H1 (cell line): Measurements from ENCODE around the gene TATDN2. TPM values are rescaled to one million over a fixed set of nuclear protein-coding genes. Genes with fewer than 3 reads are reported as not detected.

Experiments
- CTCF ChIA-PET: fragments of 300-600 bp; sonication (Branson Sonifier 250); formaldehyde crosslinking; loops from one replicate; lab custom pipeline; 2021; ENCODE audit not compliant: partially characterized antibody; lab: Charles Lee
- POLR2A ChIA-PET: fragments of 300-600 bp; sonication (Branson Sonifier 250); formaldehyde crosslinking; loops from one replicate; lab custom pipeline; 2021; ENCODE audit warnings: inconsistent platforms; ENCODE audit not compliant: partially characterized antibody; lab: Charles Lee
- DNase-seq, 2 experiments: peaks; one replicate each; pipeline versions ENCODE4 v3.0.0 to v3.0.0-alpha.2; 2010 to 2022; ENCODE audit warnings: low spot score in 2 of 2, low read depth in 1 of 2, mixed read lengths in 1 of 2
- FAIRE-seq: peaks from 2 replicates; lab custom pipeline; 2011; peaks lifted over from hg19 to GRCh38; lab: Jason Lieb, UNC
- H2AFZ ChIP-seq: 2 replicates; pipeline ENCODE4 v1.8.1; 2012; ENCODE audit warnings: low read length, inconsistent platforms
- H2AK5ac ChIP-seq: 2 replicates; pipeline ENCODE4 v1.6.1; 2013; ENCODE audit warnings: low read depth, low read length
- H2BK120ac ChIP-seq: replicated peaks from 2 replicates; pipeline ENCODE3; 2013; ENCODE audit warnings: low read depth, low read length, inconsistent platforms
- H2BK12ac ChIP-seq: 2 replicates; pipeline ENCODE4 v1.6.1; 2013; ENCODE audit warnings: low read depth, low read length
- H2BK15ac ChIP-seq: 2 replicates; pipeline ENCODE4 v1.6.1; 2013; ENCODE audit warnings: low read length
- H2BK20ac ChIP-seq: 2 replicates; pipeline ENCODE4 v1.6.1; 2013; ENCODE audit warnings: low read length
- H2BK5ac ChIP-seq: 2 replicates; pipeline ENCODE4 v1.6.1; 2013; ENCODE audit warnings: low read depth, low read length
- H3K14ac ChIP-seq: 2 replicates; pipeline ENCODE4 v1.6.1; 2013; ENCODE audit warnings: inconsistent platforms; ENCODE audit not compliant: insufficient read length
- H3K18ac ChIP-seq: 2 replicates; pipeline ENCODE4 v1.6.1; 2013; ENCODE audit warnings: low read length; ENCODE audit errors: extremely low read depth
- H3K23ac ChIP-seq: 2 replicates; pipeline ENCODE4 v1.6.1; 2013; ENCODE audit warnings: inconsistent platforms; ENCODE audit not compliant: insufficient read length
- H3K23me2 ChIP-seq: 2 replicates; pipeline ENCODE4 v1.6.1; 2013; ENCODE audit warnings: low read depth, low read length
- H3K27ac ChIP-seq: 2 replicates; pipeline ENCODE4 v1.6.1; 2011; ENCODE audit warnings: low read depth, low read length, inconsistent platforms
- H3K27me3 ChIP-seq, 4 experiments: replicated peaks in 1 of 4; 1 replicate in 1 of 4; 2 replicates in 3 of 4; pipeline versions ENCODE4 v1.6.1 to v1.8.1; 2011 to 2013; ENCODE audit warnings: low read length in 3 of 4, mild to moderate bottlenecking in 3 of 4, inconsistent platforms in 2 of 4, mixed read lengths in 2 of 4, moderate library complexity in 1 of 4; ENCODE audit not compliant: control insufficient read depth in 3 of 4, insufficient read depth in 3 of 4; ENCODE audit errors: extremely low read depth in 1 of 4
- H3K36me3 ChIP-seq, 4 experiments: 2 replicates each; pipeline versions ENCODE4 v1.6.1 to v1.8.1; 2011 to 2013; ENCODE audit warnings: mild to moderate bottlenecking in 4 of 4, low read length in 3 of 4, moderate library complexity in 2 of 4, control low read depth in 1 of 4, inconsistent platforms in 1 of 4; ENCODE audit not compliant: insufficient read depth in 4 of 4, control insufficient read depth in 2 of 4
- H3K4ac ChIP-seq: replicated peaks from 2 replicates; pipeline ENCODE3; 2013; ENCODE audit warnings: low read length, low read depth, mixed read lengths, inconsistent platforms; ENCODE audit not compliant: insufficient read length
- H3K4me1 ChIP-seq, 4 experiments: replicated peaks in 1 of 4; 1 replicate in 1 of 4; 2 replicates in 3 of 4; pipeline versions ENCODE4 v1.6.1 to v1.8.1; 2011 to 2013; ENCODE audit warnings: low read length in 3 of 4, inconsistent platforms in 2 of 4, mixed read lengths in 1 of 4; ENCODE audit not compliant: insufficient read depth in 4 of 4, control insufficient read depth in 3 of 4
- H3K4me2 ChIP-seq, 2 experiments: 2 replicates each; pipeline versions ENCODE4 v1.6.1 to v1.8.1; 2011 to 2013; ENCODE audit warnings: low read depth in 2 of 2, low read length in 2 of 2, control low read depth in 1 of 2, inconsistent platforms in 1 of 2, mild to moderate bottlenecking in 1 of 2; ENCODE audit not compliant: insufficient read depth in 1 of 2
- H3K4me3 ChIP-seq, 4 experiments: fragments of 200-600, 300-600 bp in 1 of 4; sonication (generic), shearing (Covaris generic), sonication (Bioruptor Twin) in 1 of 4; 2 replicates each; pipeline versions ENCODE4 v1.5.1 to v1.8.1; 2011 to 2016; ENCODE audit warnings: low read length in 4 of 4, low read depth in 3 of 4, control low read depth in 2 of 4, inconsistent platforms in 2 of 4, mild to moderate bottlenecking in 2 of 4, mixed read lengths in 1 of 4, moderate library complexity in 1 of 4; ENCODE audit not compliant: insufficient read depth in 2 of 4; ENCODE audit errors: extremely low read depth in 1 of 4
- H3K56ac ChIP-seq: replicated peaks from 2 replicates; pipeline ENCODE3; 2013; ENCODE audit warnings: low read depth, mild to moderate bottlenecking, mixed read lengths, low read length, inconsistent platforms; ENCODE audit not compliant: insufficient read length
- H3K79me1 ChIP-seq: 2 replicates; pipeline ENCODE4 v1.6.1; 2013; ENCODE audit warnings: low read depth, low read length, control low read depth
- H3K79me2 ChIP-seq, 2 experiments: 2 replicates each; pipeline versions ENCODE4 v1.6.1 to v1.8.1; 2012 to 2013; ENCODE audit warnings: low read length in 2 of 2, mild to moderate bottlenecking in 2 of 2, inconsistent platforms in 1 of 2; ENCODE audit not compliant: insufficient read depth in 2 of 2, control insufficient read depth in 1 of 2
- H3K9ac ChIP-seq, 4 experiments: replicated peaks in 1 of 4; 1 replicate in 1 of 4; 2 replicates in 3 of 4; pipeline versions ENCODE4 v1.6.1 to v1.8.1; 2011 to 2013; ENCODE audit warnings: low read depth in 3 of 4, low read length in 3 of 4, control low read depth in 2 of 4, mild to moderate bottlenecking in 2 of 4, moderate library complexity in 2 of 4, inconsistent platforms in 1 of 4; ENCODE audit errors: extremely low read depth in 1 of 4
- H3K9me3 ChIP-seq, 2 experiments: 2 replicates each; pipeline versions ENCODE4 v1.6.1 to v1.8.1; 2012 to 2013; ENCODE audit warnings: mild to moderate bottlenecking in 2 of 2, moderate library complexity in 2 of 2, control low read depth in 1 of 2, inconsistent platforms in 1 of 2, low read depth in 1 of 2, low read length in 1 of 2, mixed read lengths in 1 of 2; ENCODE audit not compliant: insufficient read depth in 2 of 2
- H4K20me1 ChIP-seq, 2 experiments: replicated peaks in 1 of 2; 2 replicates each; pipeline versions ENCODE3 to v1.8.1; 2011 to 2013; ENCODE audit warnings: inconsistent platforms in 2 of 2, low read length in 2 of 2, mild to moderate bottlenecking in 1 of 2; ENCODE audit not compliant: insufficient read depth in 2 of 2, control insufficient read depth in 1 of 2
- H4K5ac ChIP-seq: 2 replicates; pipeline ENCODE4 v1.6.1; 2013; ENCODE audit warnings: low read length, low read depth, mixed read lengths, inconsistent platforms; ENCODE audit not compliant: insufficient read length
- H4K8ac ChIP-seq: 2 replicates; pipeline ENCODE4 v1.8.0; 2013; ENCODE audit warnings: mild to moderate bottlenecking, moderate library complexity, low read length, inconsistent platforms; ENCODE audit not compliant: insufficient read depth; ENCODE audit errors: extremely low read depth
- H4K91ac ChIP-seq: replicated peaks from 2 replicates; pipeline ENCODE3; 2013; ENCODE audit warnings: low read length, mixed read lengths, inconsistent platforms; ENCODE audit not compliant: insufficient read length
- ASH2L ChIP-seq: fragments of 200-600, 300-600 bp; sonication (generic); IDR thresholded peaks from one replicate; pipeline ENCODE4 v1.7.1; 2017; ENCODE audit warnings: low read length
- CBX8 ChIP-seq: fragments of 300-800, 300-1000 bp; sonication (generic); IDR thresholded peaks from 2 replicates; pipeline ENCODE4 v1.7.1; 2016; ENCODE audit warnings: low read depth, low read length, borderline replicate concordance
- EP300 ChIP-seq, 2 experiments: IDR thresholded peaks; 1 replicate in 1 of 2; 2 replicates in 1 of 2; pipeline ENCODE4 v1.6.1; 2011 to 2012; ENCODE audit warnings: low read depth in 2 of 2, low read length in 2 of 2, mild to moderate bottlenecking in 2 of 2, borderline replicate concordance in 1 of 2, inconsistent platforms in 1 of 2, moderate library complexity in 1 of 2
- KDM5A ChIP-seq: fragments of 200-600 bp; IDR thresholded peaks from 2 replicates; pipeline ENCODE4 v1.7.1; 2012; ENCODE audit warnings: mild to moderate bottlenecking, low read length, inconsistent platforms, mixed read lengths
- PHF8 ChIP-seq: fragments of 200-600 bp; sonication (generic); conservative IDR thresholded peaks from 2 replicates; pipeline ENCODE4 v1.7.1; 2012; ENCODE audit warnings: low read depth, mild to moderate bottlenecking, inconsistent platforms, low read length, moderate library complexity
- POLR2A ChIP-seq, 2 experiments: IDR thresholded peaks; 1 replicate in 1 of 2; 2 replicates in 1 of 2; pipeline ENCODE4 v1.6.1; 2011; ENCODE audit warnings: low read depth in 2 of 2, low read length in 2 of 2, mild to moderate bottlenecking in 2 of 2; ENCODE audit errors: control extremely low read depth in 1 of 2
- RNF2 ChIP-seq: fragments of 200-900, 300-1000 bp; sonication (generic); IDR thresholded peaks from 2 replicates; pipeline ENCODE4 v1.7.1; 2016; ENCODE audit warnings: borderline replicate concordance, low read depth, mild to moderate bottlenecking, antibody characterized with exemption, low read length; ENCODE audit not compliant: poor library complexity, severe bottlenecking; ENCODE audit errors: missing control alignments
- RXRA ChIP-seq: IDR thresholded peaks from 2 replicates; pipeline ENCODE4 v1.6.1; 2011; ENCODE audit warnings: low read depth, mild to moderate bottlenecking, low read length, moderate library complexity; ENCODE audit not compliant: insufficient read depth
- SIRT6 ChIP-seq: IDR thresholded peaks from one replicate; pipeline ENCODE4 v1.7.1; 2012; ENCODE audit warnings: low read length, inconsistent platforms
- SP1 ChIP-seq: IDR thresholded peaks from 2 replicates; pipeline ENCODE4 v1.6.1; 2011; ENCODE audit warnings: low read depth, low read length
- SP4 ChIP-seq: IDR thresholded peaks from 2 replicates; pipeline ENCODE4 v1.6.1; 2012; ENCODE audit warnings: low read length, inconsistent platforms
- SUZ12 ChIP-seq: fragments of 200-600 bp; sonication (generic); IDR thresholded peaks from 2 replicates; pipeline ENCODE4 v1.6.1; 2012; ENCODE audit warnings: mild to moderate bottlenecking, inconsistent platforms, low read length, moderate library complexity, mixed read lengths
- TEAD4 ChIP-seq: IDR thresholded peaks from 2 replicates; pipeline ENCODE4 v1.6.1; 2012; ENCODE audit warnings: low read depth, low read length, inconsistent platforms, mixed read lengths
- WGBS, 2 experiments: shearing (Covaris generic) in 1 of 2; methylation state at CpG; one replicate each; pipeline versions ENCODE4 v1.1.6 to v1.1.7; 2013 to 2015; ENCODE audit warnings: low lambda C conversion rate in 2 of 2, mixed read lengths in 2 of 2, inconsistent platforms in 1 of 2, low coverage in 1 of 2, missing lambda C conversion rate in 1 of 2; ENCODE audit not compliant: insufficient replicate concordance in 2 of 2, insufficient coverage in 1 of 2, insufficient read length in 1 of 2; ENCODE audit errors: extremely low coverage in 1 of 2, missing lambda C conversion rate in 1 of 2; 5-methylcytosine and 5-hydroxymethylcytosine counted together
- polyA plus RNA-seq, 7 experiments: library from polyadenylated mRNA; depleted of rRNA in 3 of 7; stranded (reverse) in 5 of 7; unstranded in 2 of 7; fragments of >200 nt in 5 of 7; fragments of 200-250 nt in 2 of 7; gene quantifications; 1 replicate in 5 of 7; 2 replicates in 1 of 7; 4 replicates in 1 of 7; pipeline versions ENCODE4 v1.2.1 to v1.2.3, GENCODE V29; 2011 to 2013; ENCODE audit warnings: missing spikeins in 2 of 7, mixed read lengths in 2 of 7
- total RNA-seq: library from RNA; stranded (reverse); fragmentation: NEBNext Ultra II Directional; extraction: Animal tissue kit (Norgen Biotek cat#: 25700); gene quantifications from 2 replicates; pipeline ENCODE4 v1.2.1, GENCODE V29; 2021
- TF ChIP-seq, protein P1 (sequence below): IDR thresholded peaks from 2 replicates; pipeline ENCODE4 v1.6.1; 2011; ENCODE audit warnings: low read length, improper control_type of control experiment

The TATDN2 gene
- total and polyA plus RNA-seq, 2 of the 8 experiments (the other 6 are each of a cell fraction or from before 2014, with no cell fraction given), result 12.1 to 34.8 TPM

- H3K4me2 ChIP-seq, result no peak overlapping the region
- H4K91ac ChIP-seq, result no peak overlapping the region
- H3K14ac ChIP-seq, result no peak overlapping the region
- no peak overlapping the region for H2BK120ac ChIP-seq
- H3K9me3 ChIP-seq, result no peaks in the 10 kb centered on the region
- no peaks in the 10 kb centered on the region for H3K23me2 ChIP-seq
- no peak overlapping the region for H3K56ac ChIP-seq
- no peak overlapping the region for H3K23ac ChIP-seq
- WGBS, 2 experiments, result 95% methylated on average over 4 of the region's 4 CpGs; no CpG with 5 or more reads in 1 of the 2 experiments
- no peak overlapping the region for H3K27ac ChIP-seq
- no peak for FAIRE-seq
- H3K9ac ChIP-seq, result no peak overlapping the region
- no peak overlapping the region for H3K4ac ChIP-seq
- no peak overlapping the region for H2BK15ac ChIP-seq
- peaks cover 0 to 18% of the 10 kb centered on the region in 2 experiments; a peak in 2 of 4 replicates for H3K79me2 ChIP-seq
- H2AK5ac ChIP-seq, result no peak overlapping the region
- peaks cover 4% of the 10 kb centered on the region for H3K79me1 ChIP-seq
- CTCF ChIA-PET, result interaction anchor here (1.1 to 1.3 kb wide), 3 partner anchors 13 to 75 kb away, joined by 3 to 5 read pairs (median 3); no protein-coding TSS in a partner anchor
- H3K18ac ChIP-seq, result no peak overlapping the region
- no peak overlapping the region for H3K4me3 ChIP-seq
- no peak overlapping the region for H2BK5ac ChIP-seq
- H4K5ac ChIP-seq, result no peak overlapping the region
- no peaks in the 10 kb centered on the region; a peak in 2 of 7 replicates for H3K4me1 ChIP-seq
- peaks cover 0 to 1% of the 10 kb centered on the region in 2 experiments for H4K20me1 ChIP-seq
- no peak for DNase-seq
- POLR2A ChIA-PET, result no interaction called here
- H3K27me3 ChIP-seq, result no peaks in the 10 kb centered on the region
- H2AFZ ChIP-seq, result no peak overlapping the region
- no peak overlapping the region for H4K8ac ChIP-seq
- H2BK12ac ChIP-seq, result no peak overlapping the region
- no peak overlapping the region for H2BK20ac ChIP-seq
- peaks cover 2 to 28% (median 12%) of the 10 kb centered on the region in 4 experiments; a peak in 7 of 8 replicates for H3K36me3 ChIP-seq
- TF ChIP-seq POLR2A (IDR thresholded peaks at IDR 0.05; ENCODE audit: control extremely low read depth in 1 of 2, low read depth in 2 of 2, low read length in 2 of 2), result no peak
- no peak for TF ChIP-seq EP300 (IDR thresholded peaks at IDR 0.05; ENCODE audit: borderline replicate concordance in 1 of 2, low read depth in 2 of 2, low read length in 2 of 2)
- no peak for TF ChIP-seq SIRT6
- TF ChIP-seq, protein P1, sequence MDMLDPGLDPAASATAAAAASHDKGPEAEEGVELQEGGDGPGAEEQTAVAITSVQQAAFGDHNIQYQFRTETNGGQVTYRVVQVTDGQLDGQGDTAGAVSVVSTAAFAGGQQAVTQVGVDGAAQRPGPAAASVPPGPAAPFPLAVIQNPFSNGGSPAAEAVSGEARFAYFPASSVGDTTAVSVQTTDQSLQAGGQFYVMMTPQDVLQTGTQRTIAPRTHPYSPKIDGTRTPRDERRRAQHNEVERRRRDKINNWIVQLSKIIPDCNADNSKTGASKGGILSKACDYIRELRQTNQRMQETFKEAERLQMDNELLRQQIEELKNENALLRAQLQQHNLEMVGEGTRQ, result no peak
- TF ChIP-seq SP1, result no peak
- no peak for TF ChIP-seq TEAD4
- no peak for TF ChIP-seq RNF2
- no peak for TF ChIP-seq SP4
- TF ChIP-seq CBX8, result no peak
- no peak for TF ChIP-seq KDM5A
- TF ChIP-seq SUZ12, result no peak
- TF ChIP-seq ASH2L, result no peak
- no peak for TF ChIP-seq PHF8
- TF ChIP-seq RXRA, result no peak
Observed at GRCh38 chr3:10259798-10260197, 11.5 kb downstream of the TATDN2 start.
